GM11168 (cell line): ENCODE results near the gene CEACAM4.

ENCODE experiments used
- in situ Hi-C: fragments of 300-500 bp; cut with MboI; formaldehyde crosslinking; loops from one replicate; pipeline ENCODE4 v1.12.0; 2022; ENCODE audit warnings: low sequenced_read_pairs; ENCODE audit not compliant: unreplicated experiment

Gene CEACAM4

DNA sequence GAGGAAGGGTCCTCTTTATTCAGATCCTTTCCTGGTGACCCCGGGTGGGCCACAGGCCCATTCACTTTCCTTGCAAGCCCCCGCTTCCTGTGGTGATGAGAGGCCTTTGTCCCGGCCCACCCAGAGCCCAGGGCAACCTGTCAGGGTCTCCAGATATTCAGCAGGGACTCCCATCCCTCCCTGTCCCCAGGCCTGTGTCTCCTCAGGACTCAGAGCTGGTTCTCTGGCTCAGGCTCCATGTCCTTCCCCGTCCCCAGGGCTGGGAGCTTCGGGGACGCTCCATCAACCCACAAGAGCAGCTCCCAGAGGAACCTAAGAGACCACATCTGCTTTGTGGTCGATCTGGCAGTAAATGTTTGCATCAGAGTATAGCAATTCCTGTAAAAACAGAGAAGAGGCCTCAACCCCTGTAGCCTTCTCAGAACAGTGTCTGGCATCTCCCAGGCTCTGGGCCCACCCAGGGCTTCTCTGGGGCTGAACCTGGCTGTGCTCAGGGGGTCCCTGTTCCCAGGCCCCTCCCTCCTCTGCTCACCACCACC is 7.8 kb downstream of the CEACAM4 start:
- in situ Hi-C loops: no loop called here

DNA sequence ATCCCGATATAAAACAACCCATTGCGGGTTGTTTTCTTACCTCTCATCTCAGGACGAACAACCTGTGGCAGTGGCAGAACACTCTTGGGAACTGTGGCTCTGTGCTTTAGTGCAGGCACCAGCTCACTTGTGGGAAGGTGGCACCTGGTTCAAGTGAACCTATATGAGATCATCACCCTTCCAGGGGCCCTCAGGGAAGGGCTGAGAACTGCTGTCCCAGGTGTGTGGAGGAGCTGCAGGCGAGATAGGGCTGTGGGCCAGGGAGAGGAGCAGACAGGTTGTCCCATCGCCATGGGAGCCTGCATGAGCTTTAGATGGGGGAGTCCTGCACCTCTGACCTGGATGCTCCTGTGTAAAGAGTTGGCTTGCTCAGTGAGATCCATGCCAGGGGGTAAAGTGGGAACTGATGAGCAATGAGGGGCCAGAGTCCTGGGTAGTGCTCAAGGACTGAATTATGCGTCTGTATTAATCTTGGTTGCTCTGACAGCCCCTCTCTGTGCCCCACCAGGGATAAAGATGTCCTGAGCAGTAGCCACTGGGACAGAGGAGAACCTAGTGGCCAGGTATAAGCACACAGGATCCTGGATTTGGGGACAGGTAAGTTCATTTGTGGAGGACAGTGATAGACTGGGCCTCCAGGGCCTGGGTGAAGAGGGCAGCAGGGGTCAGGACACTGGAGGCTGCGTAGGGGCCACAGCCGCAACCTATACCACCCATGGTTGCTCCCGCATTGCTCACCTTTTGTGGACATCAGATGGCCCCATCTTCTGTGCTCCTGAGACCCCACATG is 8.7 kb downstream of the CEACAM4 start:
- in situ Hi-C loops: no loop called here

DNA sequence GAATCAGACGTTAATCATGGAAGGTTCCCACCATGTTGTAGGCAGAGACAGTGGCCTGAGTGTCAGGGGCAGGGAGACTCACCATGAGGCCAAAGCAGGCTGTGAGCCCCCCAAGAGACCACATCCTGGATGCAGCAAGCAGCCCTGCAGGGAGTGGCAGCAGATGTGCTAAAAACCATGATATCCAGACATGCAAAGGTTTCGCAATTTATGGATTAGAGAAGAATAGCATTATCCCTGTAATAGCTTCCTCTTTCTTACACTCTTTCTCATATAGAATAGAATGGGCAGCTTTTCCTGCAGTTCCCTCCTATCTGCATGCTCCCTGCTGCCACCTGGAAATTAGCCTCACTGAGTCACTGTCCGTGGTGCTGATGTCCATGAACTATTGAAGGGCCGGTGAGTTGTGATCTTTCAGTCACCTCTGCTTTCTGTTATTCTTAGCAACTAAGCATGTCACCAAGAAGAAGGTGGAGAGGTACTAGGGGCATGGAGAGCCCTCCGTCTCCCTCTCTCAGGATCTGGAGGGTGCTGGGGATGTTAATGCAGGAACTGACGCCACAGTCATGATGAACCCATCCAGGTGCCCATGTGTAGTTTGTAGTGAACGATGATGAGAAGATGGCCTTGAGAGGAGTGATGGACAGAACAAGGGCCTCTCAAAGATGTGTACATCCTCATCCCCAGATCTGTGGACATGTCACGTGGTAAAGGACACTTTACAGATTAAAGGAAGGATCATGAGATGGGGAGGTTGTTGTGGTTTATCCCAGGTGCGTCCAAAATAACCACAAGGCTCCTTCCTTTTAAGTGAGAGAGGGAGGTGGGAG is 9.9 kb downstream of the CEACAM4 start:
- in situ Hi-C loops: no loop called here

DNA sequence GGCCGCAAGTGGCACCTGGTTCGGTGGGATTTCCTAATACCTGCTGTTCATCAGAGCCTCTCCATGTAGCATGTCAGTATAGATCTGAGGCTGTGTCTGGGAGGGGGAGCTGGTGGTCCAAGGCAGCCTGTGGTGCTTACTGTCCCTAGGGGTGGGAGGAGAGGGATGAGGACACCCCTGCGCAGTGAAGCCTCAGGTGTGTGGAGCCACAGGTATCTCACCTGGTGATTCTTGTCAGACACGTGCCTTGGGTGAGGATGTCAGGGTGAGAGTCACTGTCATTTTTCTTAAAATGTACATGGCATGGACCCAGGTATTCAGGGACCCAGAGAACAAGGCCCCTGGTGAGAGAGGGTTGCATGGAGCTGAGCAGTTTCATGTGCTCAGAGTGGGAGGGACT is 11.7 kb downstream of the CEACAM4 start:
- in situ Hi-C loops: no loop called here

DNA sequence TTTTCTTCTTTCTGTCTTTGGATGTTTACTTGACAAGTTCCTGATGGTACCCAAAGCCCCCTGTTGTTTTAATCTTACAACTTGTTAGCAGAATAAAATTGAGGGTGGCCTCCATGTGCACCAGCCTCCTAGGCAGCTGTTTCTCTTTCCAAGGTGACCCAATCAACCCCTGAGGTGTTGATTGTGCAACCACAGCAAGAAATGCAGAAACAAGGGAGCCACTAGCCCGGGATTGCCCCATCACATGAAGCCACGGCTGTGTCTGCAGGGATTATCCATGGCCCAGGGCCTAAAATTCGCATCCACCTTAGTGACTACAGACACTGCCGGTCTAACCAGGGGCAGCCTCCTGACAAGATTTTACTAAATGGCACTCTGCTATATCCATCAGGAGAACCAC is 14.4 kb downstream of the CEACAM4 start:
- in situ Hi-C loops: no loop called here

DNA sequence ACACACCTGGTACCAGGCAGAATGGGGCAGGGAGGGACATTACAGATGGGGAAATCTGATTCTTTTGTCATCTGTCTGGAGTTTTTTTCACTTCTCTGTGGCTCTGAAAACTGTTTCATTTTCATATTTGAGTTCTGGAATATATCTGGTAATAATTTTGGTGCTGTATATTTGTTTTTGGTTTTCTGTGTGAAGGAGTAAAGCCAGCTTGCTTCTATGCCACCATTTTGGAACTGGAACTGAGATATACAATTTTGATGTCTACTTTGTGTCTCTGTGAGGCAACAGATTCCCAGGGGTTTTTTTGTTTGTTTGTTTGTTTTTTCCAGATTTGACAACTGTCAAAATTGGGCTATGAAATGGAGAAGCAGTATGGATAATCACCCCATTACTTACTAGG is 16.1 kb downstream of the CEACAM4 start:
- in situ Hi-C loops: no loop called here

DNA sequence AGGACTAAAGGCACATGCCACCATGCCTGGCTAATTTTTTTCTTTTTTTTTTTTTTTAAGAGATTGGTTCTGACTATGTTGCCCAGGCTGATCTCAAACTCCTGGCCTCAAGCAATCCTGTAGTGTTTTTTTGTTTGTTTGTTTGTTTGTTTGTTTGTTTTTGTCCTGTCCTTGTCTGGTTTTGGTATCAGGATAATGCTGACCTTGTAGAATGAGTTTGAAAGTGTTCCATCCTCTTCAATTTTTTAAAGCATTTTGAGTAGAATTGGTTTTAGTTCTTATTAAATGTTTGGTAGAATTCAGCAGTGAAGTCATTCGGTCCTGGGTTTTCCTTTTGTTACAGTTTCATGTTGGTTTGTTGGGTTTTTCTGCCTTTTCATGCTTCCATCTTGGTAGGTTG is 19.2 kb downstream of the CEACAM4 start:
- in situ Hi-C loops: no loop called here

DNA sequence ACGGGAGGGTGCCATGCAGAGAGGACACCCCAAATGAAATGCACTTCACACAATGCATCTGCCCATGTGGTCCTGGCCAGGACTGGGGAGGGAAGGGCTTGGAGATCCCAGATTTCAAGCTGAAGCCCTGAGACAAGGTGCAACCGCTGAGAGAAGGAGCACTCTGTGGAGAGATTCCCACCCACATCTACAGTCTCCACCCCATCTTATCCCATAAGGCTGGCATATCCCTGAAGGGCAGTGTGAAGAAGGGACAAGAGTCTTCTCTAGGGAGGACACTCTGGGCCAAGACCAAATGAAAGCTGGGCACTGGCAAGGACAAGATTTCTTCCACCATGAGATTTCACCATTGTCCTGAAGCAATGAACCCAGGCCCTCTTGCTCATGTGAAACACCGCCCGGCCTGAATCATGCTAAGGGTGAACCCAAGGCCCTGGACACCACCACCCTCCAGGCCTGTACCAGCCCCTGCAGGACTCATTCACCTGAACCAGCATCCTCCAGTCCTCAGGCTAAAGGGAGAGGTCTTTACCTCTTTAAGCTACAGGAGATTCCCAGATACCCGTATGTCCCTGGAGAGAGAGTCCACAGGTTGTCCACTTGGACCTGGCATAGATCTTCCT is 20.5 kb downstream of the CEACAM4 start:
- in situ Hi-C loops: no loop called here

DNA sequence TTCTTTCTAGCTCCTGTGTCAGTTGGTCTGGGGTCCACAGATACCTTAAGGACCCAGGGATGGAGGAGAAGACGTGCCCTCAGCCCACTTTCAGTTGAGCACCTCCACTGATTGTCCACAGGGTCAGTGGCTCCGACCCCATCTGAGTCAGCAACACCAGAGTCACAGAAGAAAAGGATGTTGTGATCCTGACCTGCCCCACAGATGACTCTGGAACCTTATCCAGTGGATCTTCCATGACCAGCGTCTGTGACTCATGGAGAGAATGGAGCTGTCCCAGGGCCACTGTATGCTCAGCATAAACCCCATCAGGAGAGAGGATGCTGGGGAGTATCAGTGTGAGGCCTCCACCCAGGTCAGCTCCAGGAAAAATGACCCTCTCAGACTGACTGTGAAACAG is 22.0 kb downstream of the CEACAM4 start:
- in situ Hi-C loops: no loop called here

DNA sequence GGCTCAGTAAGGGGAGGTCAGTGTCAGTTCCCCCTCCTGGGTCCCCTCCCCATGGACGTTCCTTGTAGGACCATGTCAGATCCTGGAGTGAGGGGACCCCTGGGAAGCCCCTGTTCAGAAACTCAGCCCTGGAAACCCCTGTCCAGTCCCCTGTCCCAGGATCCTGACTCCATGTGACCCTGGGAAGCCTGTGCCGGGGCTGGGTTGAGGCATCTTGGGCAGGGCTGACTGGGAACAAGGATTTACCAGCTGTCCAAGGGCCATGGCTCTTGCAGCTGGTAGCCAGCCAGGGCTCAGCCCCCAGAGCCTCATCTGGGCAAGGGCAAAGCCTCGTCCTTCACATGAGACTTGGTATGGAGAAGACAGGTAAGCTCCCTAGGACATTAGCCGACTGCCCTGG is 25.1 kb downstream of the CEACAM4 start:
- in situ Hi-C loops: no loop called here

DNA sequence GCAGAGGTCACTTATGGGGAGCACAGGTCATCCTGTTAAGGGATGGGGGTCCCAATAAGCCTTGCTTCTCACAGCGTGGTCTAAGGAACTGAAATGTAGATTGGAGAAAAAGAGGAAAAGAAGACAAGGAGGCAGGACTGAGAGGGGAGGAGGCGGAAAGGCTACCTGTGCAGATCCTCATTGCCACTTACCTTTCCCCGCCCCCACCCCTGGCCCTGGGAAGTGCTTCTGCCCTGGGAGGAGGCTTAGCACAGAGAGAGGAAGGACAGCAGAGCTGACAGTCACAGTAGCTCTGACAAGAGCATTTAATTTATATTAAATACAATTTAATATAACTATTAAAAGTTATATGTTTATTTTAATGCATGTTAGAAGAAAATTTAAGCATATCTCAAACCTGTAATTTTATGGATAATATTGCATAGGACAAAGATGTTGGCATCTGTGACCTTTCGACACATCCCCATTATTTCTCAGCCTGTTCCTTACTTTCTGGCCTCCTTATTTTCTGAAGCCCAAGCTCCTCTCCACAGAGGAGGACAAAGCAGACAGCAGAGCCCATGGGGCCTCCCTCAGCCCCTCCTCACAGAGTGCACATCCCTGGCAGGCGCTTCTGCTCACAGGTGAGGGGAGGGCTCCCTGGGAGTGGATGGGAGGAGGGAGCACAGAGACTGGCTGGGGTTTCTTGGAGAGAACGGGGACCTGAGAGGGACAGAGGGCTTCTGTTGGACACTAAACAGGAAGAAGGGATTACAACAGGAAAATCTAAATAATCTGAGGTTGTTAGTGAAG is 27.5 kb downstream of the CEACAM4 start:
- in situ Hi-C loops: no loop called here

DNA sequence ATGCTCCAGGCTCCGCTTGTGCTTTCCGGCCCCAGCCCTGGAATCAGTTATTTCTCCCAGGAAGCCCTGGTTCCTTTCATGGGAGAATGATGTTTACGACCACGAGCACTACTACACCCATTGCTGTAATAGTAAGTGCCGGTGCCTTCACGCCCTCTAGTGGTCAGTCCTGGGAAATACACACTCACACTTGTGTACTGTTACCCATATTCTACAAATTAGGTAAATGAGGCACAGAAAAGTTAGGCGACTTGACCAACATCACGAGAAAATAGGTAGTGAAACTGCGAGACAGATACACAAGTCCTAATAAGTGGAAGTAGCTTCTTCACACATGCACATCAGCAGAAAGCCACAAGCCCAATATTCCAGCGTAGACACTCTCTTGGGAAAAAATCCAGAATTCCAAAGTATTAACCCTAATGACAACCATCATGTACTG is 29.3 kb downstream of the CEACAM4 start:
- in situ Hi-C loops: no loop called here

DNA sequence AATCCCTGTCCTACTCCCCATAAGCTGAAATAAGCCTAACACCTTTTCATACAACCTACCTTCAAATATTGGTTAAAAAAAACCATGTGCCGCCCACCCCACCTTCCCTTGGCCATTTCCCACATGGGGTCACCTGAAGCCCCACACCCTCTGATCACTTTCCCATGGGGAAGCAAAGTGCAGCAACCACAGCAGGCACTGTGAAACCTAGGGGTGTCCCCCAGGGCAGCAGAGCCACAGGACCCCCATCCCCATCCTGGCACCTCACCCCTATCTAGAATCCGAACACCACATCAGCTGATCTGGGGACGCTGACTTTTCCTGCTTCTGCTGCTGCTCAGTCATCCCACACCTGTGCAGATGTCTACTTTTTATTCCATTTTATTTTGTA is 31.0 kb downstream of the CEACAM4 start:
- in situ Hi-C loops: no loop called here

DNA sequence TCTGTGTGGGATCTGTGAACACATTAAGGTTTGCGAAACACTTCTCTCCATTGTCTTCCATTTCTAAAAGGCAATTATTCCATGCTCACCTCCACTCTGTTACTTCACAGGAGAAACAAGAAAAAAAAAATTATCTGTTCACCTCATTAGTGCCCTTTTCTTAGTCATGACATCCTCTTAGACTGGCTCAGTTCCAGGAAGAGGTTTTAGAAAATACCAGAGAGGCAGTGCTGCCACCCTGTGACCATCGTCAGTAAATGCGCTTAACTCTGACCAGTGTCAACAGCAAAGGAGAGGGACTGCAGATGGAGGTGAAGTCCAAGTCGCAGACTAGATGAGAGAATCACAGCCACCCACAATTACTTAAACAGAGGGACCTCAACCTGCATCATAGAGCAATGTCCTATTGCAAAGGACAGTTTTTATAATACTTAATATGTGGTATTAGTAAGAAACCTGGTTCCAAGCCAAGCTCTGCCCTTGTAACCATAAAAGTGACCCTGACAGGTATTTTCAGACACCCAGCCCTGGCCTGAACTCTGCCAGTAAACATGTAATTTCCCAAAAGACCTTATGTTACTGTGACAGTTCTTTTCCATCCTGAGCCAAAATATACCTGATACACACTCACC is 31.5 kb downstream of the CEACAM4 start:
- in situ Hi-C loops: no loop called here

DNA sequence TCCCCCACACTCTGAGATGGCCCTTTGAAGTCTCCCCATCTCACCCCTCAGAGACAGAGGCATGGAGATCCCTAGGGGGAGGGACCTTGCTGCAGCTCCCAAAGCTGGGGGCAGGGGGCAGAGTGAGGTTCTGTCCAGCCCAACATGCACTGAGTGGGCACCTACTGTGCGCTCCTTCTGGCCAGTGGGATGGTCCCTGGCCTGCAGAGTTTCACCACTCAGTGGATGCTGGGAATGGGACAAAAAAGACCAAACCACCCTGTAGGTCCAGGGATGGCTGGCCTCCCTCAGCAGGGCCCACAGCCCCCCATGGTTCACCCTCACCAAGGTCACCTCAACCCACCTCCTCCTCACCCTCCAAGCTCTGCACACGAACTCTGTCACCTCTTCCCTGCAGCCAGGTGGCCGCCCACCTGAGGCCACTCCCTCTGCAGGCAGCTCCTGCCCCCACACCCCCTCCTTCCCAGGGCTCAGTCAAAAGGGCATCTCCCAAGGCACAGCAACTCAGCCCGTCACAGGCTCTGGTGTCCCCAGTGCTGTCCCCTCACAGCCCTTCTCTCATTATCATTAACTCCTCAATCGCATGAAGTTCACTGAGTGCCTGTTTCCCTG is 34.8 kb downstream of the CEACAM4 start:
- in situ Hi-C loops: no loop called here

DNA sequence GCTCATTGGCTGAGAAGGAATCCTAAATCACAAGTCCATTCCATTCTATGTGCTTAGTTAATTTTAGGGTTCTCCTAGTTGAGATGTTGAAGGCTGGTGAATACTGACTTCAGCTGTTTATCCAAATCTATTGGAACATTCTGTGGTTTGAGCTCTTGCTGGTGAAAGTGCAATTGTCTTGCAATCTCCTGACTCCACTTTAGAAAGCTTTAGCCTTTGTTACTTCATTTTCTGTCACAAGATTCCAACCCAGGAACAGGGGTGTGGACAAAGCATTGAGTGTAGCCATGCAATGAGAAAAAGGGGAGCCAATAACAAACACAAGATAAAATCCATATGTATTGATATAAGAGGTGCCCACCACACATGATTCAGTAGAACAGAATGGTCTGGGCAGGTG is 35.9 kb downstream of the CEACAM4 start:
- in situ Hi-C loops: no loop called here

DNA sequence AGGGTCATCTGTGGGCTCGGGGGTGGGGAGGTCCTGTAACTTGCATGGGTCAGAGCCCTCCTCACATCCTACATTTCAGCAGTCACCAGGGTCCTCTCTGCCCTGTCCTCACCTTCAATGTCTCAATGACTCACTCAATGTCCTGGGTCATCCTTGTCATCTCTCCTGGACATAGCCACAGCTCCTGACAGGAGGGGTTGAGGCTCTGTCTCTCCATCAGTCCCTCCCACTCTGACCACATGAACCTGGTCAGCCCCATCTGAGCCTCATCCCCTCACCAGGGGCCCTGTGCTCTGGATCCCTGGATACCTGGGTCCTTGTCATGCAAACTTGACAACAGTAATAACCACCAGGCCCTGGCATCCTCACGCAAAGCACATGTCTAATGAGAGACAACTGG is 37.5 kb downstream of the CEACAM4 start:
- in situ Hi-C loops: no loop called here

DNA sequence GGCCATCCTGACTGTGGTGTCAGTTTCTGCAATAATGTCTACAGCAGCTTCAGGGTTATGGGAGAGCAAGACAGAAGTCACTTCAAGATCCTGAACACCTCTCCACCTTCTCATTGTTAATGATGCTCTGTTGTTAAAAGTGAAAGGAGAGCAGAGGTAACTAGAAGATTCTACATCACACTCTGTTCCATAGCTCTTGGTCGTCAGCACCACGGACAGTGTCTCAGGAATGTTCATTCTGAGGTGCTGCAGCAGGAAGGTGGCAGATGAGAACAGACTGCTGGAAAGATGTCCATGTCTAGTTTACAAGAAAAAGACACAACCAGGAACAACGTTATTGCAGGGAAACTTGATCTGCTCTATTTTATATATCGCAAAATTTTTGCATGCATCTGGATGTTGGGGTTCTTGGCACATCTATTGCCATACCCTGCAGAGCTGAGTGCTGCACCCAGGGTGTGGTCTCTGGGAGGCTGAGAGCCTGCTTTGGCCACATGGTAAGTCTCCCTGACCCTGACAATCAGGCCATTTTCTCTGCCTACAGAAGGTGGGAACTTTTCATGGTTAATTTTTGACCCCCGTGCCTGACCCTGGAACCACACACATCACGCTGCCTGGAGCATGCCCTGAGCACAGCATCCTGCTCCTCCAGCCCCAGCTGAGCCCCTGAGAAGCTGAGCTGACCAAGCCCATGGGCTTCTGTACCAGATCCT is 38.2 kb downstream of the CEACAM4 start:
- in situ Hi-C loops: no loop called here

DNA sequence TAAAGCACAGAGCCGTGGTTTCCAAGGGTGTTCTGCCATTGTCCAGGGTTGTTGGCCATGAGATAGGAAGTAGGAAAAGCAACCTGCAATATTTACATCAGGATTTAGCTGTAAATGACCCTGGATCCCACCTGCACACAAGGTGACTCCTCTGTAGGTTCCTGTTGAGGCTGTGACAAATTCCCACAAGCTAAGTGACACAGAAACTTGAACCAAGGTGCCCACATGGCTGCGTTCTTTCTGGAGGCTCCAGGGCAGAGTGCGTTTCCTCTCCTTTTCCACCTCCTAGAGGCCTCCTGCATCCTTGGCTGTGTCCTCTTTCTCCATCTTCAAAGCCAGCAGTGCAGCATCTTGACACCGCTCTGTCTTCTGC is 39.0 kb downstream of the CEACAM4 start:
- in situ Hi-C loops: no loop called here
